ENCODE results near the gene KLHL29. TPM values are rescaled to one million over a fixed set of nuclear protein-coding genes. Genes with fewer than 3 reads are reported as not detected.

KLHL29 gene
- polyA plus RNA-seq, 1 of the 3 experiments (the other 2 are of a cell fraction) = 4.6 TPM

DNA sequence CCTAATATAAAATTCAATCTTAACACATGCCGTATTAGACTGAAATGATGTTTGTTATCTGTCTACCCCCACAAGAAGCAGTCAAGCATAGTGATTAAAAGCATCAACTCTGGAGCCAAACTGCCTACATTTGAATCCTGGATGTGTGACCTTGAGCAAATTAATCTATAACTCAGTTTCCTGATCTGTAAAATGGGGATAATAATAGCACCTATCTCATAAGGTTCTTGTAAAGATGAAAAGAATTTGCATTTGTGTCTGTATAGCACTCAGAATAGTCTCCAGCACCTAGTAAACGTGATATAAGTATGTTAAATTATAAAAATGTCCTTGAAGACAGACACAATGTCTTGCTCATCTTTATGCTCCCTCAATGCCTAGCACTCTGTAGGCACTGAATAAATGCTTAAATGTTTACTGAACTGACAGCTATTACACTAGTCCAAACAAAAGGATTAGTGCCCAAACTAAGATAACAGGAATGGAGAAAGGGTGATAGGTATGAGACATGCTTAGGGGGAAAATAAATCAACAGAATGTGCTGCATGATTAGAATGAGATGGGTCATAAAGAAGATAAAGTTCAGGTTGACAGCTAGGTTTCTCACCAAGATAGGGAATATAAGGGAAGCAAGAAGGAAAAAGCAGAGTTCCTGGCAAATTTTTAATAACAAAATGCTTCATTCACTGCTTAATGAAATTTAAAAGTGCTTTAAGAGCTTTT lies 361.3 kb downstream of the KLHL29 start:
- H2AFZ ChIP-seq (ENCODE audit: low read depth) = no peak overlapping the region
- TF ChIP-seq FOXJ3 (CRISPR knock-in tag; IDR thresholded peaks at IDR 0.05) (no peak; the same call in 1 of the 2 replicates), YY1 (IDR thresholded peaks at IDR 0.05; ENCODE audit: low read depth) (no peak), GATA2 (CRISPR knock-in tag; IDR thresholded peaks at IDR 0.05) (no peak), SIN3A (IDR thresholded peaks at IDR 0.05; ENCODE audit: borderline replicate concordance, low read depth, low read length) (no peak), ELF1 (IDR thresholded peaks at IDR 0.05) (no peak), RCOR1 (IDR thresholded peaks at IDR 0.05; ENCODE audit: low read length) (no peak), EP300 (IDR thresholded peaks at IDR 0.05; ENCODE audit: borderline replicate concordance in 1 of 2, low read depth in 1 of 2, low read length in 1 of 2) (no peak), EZH2phosphoT487 (IDR thresholded peaks at IDR 0.05; ENCODE audit: borderline replicate concordance, low read depth) (no peak), NFIC (IDR thresholded peaks at IDR 0.05; ENCODE audit: borderline replicate concordance) (no peak), NRF1 (IDR thresholded peaks at IDR 0.05; ENCODE audit: low read depth, low read length) (no peak), CHD2 (IDR thresholded peaks at IDR 0.05; ENCODE audit: low read length, partially characterized antibody) (no peak), POLR2AphosphoS5 (IDR thresholded peaks at IDR 0.05; ENCODE audit: low read depth, low read length) (no peak), RXRA (IDR thresholded peaks at IDR 0.05; ENCODE audit: borderline replicate concordance, low read depth) (no peak), RAD21 (IDR thresholded peaks at IDR 0.05; ENCODE audit: low read length) (no peak), JUND (IDR thresholded peaks at IDR 0.05) (no peak)
- TF ChIP-seq, protein P1, sequence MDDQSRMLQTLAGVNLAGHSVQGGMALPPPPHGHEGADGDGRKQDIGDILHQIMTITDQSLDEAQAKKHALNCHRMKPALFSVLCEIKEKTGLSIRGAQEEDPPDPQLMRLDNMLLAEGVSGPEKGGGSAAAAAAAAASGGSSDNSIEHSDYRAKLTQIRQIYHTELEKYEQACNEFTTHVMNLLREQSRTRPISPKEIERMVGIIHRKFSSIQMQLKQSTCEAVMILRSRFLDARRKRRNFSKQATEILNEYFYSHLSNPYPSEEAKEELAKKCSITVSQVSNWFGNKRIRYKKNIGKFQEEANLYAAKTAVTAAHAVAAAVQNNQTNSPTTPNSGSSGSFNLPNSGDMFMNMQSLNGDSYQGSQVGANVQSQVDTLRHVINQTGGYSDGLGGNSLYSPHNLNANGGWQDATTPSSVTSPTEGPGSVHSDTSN (IDR thresholded peaks at IDR 0.05) = no peak
- TF ChIP-seq, protein P2, sequence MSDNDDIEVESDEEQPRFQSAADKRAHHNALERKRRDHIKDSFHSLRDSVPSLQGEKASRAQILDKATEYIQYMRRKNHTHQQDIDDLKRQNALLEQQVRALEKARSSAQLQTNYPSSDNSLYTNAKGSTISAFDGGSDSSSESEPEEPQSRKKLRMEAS (IDR thresholded peaks at IDR 0.05; ENCODE audit: low read depth) = no peak
- TF ChIP-seq, protein P3, sequence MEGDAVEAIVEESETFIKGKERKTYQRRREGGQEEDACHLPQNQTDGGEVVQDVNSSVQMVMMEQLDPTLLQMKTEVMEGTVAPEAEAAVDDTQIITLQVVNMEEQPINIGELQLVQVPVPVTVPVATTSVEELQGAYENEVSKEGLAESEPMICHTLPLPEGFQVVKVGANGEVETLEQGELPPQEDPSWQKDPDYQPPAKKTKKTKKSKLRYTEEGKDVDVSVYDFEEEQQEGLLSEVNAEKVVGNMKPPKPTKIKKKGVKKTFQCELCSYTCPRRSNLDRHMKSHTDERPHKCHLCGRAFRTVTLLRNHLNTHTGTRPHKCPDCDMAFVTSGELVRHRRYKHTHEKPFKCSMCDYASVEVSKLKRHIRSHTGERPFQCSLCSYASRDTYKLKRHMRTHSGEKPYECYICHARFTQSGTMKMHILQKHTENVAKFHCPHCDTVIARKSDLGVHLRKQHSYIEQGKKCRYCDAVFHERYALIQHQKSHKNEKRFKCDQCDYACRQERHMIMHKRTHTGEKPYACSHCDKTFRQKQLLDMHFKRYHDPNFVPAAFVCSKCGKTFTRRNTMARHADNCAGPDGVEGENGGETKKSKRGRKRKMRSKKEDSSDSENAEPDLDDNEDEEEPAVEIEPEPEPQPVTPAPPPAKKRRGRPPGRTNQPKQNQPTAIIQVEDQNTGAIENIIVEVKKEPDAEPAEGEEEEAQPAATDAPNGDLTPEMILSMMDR (IDR thresholded peaks at IDR 0.05) = no peak
- TF ChIP-seq, protein P4, sequence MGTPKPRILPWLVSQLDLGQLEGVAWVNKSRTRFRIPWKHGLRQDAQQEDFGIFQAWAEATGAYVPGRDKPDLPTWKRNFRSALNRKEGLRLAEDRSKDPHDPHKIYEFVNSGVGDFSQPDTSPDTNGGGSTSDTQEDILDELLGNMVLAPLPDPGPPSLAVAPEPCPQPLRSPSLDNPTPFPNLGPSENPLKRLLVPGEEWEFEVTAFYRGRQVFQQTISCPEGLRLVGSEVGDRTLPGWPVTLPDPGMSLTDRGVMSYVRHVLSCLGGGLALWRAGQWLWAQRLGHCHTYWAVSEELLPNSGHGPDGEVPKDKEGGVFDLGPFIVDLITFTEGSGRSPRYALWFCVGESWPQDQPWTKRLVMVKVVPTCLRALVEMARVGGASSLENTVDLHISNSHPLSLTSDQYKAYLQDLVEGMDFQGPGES (IDR thresholded peaks at IDR 0.05; ENCODE audit: low read depth, low read length) = no peak
- TF ChIP-seq, protein P5, sequence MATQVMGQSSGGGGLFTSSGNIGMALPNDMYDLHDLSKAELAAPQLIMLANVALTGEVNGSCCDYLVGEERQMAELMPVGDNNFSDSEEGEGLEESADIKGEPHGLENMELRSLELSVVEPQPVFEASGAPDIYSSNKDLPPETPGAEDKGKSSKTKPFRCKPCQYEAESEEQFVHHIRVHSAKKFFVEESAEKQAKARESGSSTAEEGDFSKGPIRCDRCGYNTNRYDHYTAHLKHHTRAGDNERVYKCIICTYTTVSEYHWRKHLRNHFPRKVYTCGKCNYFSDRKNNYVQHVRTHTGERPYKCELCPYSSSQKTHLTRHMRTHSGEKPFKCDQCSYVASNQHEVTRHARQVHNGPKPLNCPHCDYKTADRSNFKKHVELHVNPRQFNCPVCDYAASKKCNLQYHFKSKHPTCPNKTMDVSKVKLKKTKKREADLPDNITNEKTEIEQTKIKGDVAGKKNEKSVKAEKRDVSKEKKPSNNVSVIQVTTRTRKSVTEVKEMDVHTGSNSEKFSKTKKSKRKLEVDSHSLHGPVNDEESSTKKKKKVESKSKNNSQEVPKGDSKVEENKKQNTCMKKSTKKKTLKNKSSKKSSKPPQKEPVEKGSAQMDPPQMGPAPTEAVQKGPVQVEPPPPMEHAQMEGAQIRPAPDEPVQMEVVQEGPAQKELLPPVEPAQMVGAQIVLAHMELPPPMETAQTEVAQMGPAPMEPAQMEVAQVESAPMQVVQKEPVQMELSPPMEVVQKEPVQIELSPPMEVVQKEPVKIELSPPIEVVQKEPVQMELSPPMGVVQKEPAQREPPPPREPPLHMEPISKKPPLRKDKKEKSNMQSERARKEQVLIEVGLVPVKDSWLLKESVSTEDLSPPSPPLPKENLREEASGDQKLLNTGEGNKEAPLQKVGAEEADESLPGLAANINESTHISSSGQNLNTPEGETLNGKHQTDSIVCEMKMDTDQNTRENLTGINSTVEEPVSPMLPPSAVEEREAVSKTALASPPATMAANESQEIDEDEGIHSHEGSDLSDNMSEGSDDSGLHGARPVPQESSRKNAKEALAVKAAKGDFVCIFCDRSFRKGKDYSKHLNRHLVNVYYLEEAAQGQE (IDR thresholded peaks at IDR 0.05; ENCODE audit: low read depth, low read length) = no peak
- no peaks in the 10 kb centered on the region for H3F3A ChIP-seq (replicated peaks; ENCODE audit: insufficient read depth)
- H3K4me3 ChIP-seq (ENCODE audit: low read depth in 2 of 2, low read length in 1 of 2) = no peak overlapping the region
- H3K9me2 ChIP-seq = no peaks in the 10 kb centered on the region
- H3K4me2 ChIP-seq = no peak overlapping the region
- peaks cover 12 to 16% of the 10 kb centered on the region in 2 experiments for H3K36me3 ChIP-seq (replicated peaks in 1 of 2; ENCODE audit: control insufficient read depth in 1 of 2, insufficient read depth in 2 of 2, low read length in 1 of 2)
- H3K4me1 ChIP-seq (ENCODE audit: control insufficient read depth in 1 of 2, insufficient read depth in 2 of 2, low read depth in 1 of 2, low read length in 1 of 2) = peaks cover under 1 to 17% of the 10 kb centered on the region in 2 experiments; a peak in 3 of 4 replicates
- WGBS (ENCODE audit: low lambda C conversion rate) = 55% methylated on average over 2 of the region's 2 CpGs
- ChIA-PET POLR2A (interaction anchor here (1.0 kb wide), 1 partner anchor 109 kb away, joined by 4 read pairs; no protein-coding TSS in a partner anchor), CTCF (interaction anchor here (0.8 to 1.5 kb wide), 5 partner anchors 21 to 342 kb away, joined by 3 to 5 read pairs (median 4); no protein-coding TSS in a partner anchor)
- no peaks in the 10 kb centered on the region for H3K27me3 ChIP-seq (ENCODE audit: insufficient read depth)
- no peak overlapping the region for H3K9ac ChIP-seq
- H4K20me1 ChIP-seq (ENCODE audit: insufficient read depth) = no peaks in the 10 kb centered on the region
- H3K27ac ChIP-seq (ENCODE audit: low read depth in 2 of 2, low read length in 1 of 2) = peak overlapping the region in 1 of 2 experiments; percentile 77; a peak in 2 of 4 replicates
- H3K9me3 ChIP-seq = no peaks in the 10 kb centered on the region
- no peaks in the 10 kb centered on the region for H3K79me2 ChIP-seq (ENCODE audit: insufficient read depth)
- no peak for DNase-seq

All from SK-N-SH (cell line).